Stimulated activated CD8-positive, alpha-beta memory T cell treated with anti-CD3 and anti-CD28 coated beads, Interleukin-12 subunit alpha, Interleukin-12 subunit beta, amount 100 ng/mL, for 1 hour (primary cell): Measurements from ENCODE around the gene TNRC18.

Experiments
- DNase-seq: peaks from one replicate; pipeline ENCODE4 v3.0.0-alpha.2; 2020; ENCODE audit warnings: low read depth

Gene TNRC18

GRCh38 chr7:5403442-5403841, 20.2 kb downstream of the TNRC18 start:
- no peak for DNase-seq

- DNase-seq, result no peak
These were observed 25.9 kb downstream of the TNRC18 start for GRCh38 chr7:5397736-5398135.

DNA sequence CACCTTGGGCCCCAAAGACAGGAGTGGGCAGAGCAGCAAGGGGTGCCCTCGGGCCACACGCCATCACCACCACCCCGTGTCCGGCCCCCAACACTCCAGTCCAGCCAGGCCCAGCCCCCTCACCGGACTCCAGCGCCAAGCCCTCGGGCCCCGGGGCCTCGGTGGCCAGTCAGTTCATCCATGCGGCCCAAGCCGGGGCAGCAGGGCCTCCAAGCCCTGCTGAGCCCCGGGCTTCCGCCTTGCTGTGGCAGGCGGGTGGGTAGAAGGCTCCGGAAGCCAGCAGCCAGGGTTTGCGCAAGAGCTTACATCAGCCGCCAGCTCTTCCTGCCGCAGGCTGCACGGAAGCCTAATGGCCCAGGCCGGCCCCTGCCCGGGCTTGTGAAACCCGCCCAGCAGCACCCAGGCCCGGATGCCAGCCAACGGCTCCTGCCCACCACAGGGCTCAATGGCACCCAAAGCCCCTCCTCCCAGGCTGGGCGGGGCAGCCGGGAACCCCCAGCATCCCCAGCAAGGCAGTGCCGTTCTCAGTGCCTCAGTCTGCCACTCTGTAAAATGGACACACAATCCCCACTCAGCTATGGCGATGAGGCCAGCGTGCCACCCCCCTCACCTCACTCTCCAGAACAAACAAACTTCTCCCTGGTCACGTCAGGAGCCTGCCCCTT, 26.5 kb downstream of the TNRC18 start:
- peak; percentile 81 for DNase-seq

- peak; percentile 38 for DNase-seq
These were observed 27.1 kb downstream of the TNRC18 start for GRCh38 chr7:5396542-5396941.

DNA sequence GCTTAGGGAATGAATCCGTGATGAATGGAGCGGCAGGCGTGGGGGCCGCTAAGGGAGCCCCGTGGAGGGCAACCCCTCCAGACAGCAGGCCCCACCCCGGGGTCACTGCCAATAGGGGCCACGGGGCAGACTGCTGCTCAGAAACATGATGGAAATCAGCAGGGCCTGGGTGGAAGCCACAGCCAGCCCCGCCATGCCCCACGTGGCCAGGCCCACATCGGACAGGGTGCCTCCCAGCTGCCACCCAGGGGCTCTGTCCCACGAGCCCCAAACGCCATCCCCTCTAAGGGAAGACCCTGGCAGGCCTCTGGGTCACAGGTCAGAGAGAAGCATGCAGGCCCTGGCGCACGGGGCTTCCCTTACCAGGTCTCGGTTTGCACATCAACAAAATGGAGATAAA, 28.4 kb downstream of the TNRC18 start:
- no peak for DNase-seq

DNA sequence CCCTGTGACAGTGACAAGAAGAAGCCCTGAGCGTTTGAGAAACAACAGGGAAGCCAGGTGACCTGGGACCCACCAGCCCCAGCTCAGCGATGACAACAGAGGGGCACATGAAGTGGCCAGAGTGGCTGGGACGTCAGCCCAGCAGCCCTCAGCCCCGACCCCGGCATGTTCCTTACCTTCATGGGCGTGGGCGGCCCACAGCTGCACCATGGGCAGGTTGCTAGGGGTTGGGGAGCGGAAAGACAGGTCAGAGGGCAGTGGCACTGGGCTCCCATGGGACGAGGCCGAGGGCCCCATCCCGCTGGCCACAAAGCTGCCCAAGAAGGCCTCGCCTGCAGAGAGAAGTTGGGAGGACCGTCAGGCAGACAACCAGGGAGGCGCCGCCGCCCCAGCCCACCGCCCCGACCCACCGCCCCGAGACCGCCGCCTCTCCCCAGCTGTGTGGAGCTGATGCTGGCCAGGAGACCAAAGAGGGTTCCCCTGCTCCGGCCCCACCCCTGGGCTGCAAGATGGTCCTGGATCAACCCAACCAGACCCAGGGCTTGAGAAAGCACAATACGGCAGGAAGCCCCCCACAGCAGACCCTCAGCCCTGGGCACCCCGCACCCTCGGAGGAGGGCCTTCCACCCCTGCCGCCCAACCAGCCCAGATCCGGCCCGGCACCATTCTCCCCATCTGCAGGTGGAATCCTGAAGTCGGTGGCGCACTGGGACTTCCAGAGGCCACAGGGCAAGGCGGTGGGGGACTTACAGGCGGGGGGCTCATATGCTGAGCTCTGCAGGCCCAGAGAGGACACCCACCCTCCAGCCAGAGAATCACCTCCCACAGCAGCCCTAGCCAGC, 29.1 kb downstream of the TNRC18 start:
- no peak for DNase-seq

DNA sequence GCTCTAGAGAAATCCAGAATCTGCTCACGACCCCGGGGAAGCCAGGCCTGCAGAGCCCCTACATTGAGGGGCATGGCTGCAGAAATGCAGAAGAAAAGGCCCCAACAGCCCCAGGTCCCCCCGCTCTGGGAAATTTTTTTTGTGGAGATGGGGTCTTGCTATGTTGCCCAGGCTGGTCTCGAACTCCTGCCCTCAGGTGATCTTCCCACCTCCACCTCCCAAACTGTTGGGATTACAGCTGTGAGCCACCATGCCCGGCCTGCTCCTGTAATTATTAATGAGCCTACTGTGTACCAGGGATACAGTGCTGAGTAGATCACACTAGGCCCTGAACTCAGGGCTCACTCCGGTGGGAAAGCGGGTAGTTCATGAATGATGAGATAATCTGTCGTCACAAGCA, 29.9 kb downstream of the TNRC18 start:
- DNase-seq, result no peak

- no peak for DNase-seq
These were observed 30.3 kb downstream of the TNRC18 start for GRCh38 chr7:5393328-5393727.

DNA sequence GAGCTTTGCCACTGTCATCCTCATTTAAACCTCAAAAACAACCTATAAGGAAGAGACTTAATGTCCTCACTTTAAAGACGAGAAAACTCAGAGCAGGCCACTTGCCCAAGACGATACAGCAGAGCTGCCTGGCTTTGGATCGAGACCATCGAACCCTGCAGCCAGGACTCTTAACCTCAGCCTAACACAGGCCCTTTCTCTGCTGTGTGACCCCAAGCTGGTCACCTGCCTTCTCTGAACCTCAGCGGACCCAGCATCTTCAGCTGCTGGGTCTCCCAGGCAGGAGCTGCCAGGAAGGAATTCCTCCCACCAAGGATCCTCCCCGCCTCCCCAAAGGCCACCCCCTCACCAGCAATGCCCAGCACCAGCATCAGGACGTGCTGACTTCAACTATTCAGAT, 32.7 kb downstream of the TNRC18 start:
- DNase-seq, result no peak

DNA sequence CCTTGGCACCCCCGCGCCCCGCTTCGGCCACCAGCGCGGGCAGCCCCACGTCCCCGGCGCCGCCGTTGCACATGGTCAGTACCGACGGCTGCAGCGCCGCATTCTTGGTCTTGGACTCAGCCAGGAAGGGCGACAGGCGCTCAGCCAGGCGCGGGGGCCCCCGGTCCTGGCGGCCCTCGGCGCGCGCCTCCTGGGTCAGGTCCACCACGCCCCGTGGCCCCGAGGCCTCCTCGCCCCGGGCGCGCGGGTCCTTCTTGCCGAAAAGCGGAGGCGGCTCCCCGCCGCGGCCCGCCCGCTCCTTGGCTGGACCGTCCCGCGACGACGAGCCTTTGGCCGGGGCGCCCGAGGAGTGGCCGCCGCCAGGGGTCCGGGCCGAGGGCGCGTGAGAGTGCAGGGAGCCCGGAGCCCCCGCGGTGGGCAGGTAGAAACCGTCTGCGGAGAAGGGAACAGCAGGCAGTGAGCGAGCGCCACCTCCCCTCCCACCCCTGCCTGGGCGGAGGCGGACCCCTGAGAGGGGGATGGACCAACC, 34.7 kb downstream of the TNRC18 start:
- no peak for DNase-seq

GRCh38 chr7:5388273-5388901, 35.2 kb downstream of the TNRC18 start:
- DNase-seq, result no peak

DNA sequence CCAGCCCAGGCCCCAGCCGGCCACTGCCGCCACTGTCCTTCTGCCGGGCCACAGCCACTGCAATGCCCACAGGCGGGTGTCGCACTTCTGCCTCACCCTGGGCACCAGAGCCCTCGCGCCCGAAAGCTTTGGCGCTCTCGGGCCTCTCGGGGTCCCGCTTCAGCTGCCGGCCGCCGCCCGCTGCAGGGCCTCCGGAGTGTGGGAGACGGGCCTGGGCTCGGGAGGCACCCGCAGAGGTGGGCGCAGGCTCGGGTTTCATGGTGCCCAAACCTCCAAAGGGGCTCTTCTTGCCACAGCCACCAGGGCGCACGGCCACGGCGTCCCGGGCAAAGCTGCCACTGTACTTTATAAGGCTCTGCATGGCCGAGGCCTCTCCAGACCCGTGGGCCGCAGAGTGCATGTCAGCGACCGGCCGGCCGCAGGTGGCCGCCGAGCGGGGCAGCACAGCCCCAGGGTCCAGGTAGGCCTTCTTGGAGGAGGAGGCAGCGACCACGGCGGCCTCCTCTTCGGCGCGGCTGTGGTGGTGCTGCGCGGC, 35.9 kb downstream of the TNRC18 start:
- no peak for DNase-seq

GRCh38 chr7:5384618-5385017, 39.0 kb downstream of the TNRC18 start:
- DNase-seq, result no peak

DNA sequence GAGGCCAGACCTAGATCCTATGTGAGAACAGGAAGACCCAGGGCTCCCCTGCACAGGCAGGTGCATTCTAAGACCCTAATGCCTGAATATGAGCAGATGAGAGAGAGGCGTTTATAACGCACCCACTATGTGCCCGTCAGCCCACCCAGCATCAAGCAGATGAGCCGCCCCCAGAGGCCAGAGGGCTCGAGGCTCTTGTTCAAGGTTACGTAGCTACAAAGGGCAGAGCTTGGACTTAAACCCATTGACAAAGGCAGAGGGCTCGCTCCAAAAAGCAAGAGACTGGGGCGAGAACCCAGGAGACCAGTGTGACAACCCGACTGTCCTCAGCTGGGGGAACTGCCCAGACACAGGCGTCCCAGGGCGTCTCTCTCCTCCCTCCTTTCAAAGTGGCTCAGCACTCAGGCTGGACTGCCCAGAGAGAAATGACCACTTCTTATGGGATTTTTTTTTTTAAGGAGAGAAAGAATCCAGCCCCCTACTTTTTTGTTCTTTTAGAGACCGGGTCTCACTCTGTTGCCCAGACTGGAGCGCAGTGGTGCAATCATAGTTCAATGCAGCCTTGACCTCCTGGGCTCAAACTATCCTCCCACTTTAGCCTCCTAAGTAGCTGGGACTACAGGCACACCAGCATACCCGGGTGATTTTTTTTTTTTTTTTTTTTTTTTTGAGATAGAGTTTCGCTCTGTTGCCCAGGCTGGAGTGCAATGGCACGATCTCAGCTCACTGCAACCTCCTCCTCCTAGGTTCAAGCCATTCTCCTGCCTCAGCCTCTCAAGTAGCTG, 40.1 kb downstream of the TNRC18 start:
- DNase-seq, result no peak

- DNase-seq, result no peak
These were observed 41.2 kb downstream of the TNRC18 start for GRCh38 chr7:5382281-5382892.

DNA sequence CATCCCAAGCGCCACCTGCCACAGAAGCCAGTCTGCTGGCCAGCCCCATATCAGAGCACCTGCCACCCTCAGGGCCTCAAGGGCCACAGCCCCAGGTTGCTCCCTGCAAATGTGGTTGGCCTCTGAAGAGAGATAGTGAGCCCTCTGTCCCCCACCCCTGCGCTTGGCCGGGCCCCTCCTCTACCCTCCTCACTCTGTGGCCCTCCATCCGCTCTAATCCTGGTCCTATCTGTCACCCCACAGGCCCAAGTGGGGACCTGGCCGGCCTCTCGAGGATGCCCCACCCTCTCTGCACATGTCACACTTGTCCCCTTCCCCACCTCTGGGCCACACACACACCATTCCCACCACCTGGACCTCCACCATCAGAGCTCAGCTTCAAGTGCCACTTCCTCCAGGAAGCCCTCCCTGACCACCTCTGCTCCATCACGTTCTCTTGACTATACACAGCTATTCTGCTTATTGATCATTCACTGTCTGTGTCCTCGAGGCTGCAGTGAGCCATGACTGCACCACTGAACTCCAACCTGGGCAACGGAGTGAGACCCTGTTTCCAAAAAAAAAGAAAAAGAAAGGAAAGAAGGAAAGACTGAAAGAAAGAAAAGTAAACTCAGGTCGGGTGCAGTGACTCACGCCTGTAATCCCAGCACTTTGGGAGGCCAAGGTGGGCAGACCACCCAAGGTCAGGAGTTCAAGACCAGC, 42.4 kb downstream of the TNRC18 start:
- DNase-seq, result no peak

- DNase-seq, result no peak
These were observed 43.1 kb downstream of the TNRC18 start for GRCh38 chr7:5380350-5381070.

GRCh38 chr7:5379546-5379945, 44.1 kb downstream of the TNRC18 start:
- DNase-seq, result no peak

DNA sequence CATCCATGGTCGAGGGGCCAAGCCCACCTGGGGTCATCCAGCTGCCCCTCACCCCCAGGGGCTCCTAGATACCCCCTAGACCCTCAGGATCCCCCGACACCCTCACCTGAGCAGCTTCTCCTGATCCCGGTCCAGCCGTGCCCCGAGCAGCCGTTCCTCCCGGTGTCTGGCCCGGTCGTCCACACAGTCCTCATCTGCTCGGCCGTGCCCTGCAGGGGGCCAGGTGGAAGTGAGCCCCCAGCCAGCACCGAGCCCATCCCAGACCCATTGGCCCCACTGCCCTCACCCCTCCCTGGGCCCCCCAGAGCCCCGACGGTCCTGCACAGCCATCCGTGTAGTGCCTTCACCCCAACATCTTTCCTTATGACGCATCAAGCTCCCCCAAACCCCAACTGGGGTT, 45.8 kb downstream of the TNRC18 start:
- DNase-seq, result no peak

DNA sequence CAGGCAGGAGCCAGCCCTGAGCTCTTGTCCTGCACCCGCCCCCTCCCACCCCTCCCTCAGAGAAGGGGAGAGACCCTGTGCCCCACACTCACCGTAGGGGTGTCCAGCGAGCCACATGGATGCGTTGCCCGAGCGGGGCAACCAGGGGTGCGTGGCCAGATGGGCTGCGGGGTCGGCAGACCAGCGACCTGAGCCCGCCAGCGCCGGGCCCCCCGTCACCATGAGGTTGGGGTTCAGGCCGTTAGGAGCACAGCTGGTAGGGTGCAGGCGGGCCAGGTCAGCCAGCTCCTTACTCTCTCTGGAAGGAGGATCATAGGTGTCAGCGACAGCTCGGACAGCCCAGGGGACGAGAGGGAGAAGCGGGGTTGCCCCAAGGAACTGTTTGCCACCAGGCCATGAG, 46.4 kb downstream of the TNRC18 start:
- no peak for DNase-seq
